Ishikawa (cell line): ENCODE measurements around the gene ROBO2.

ENCODE experiments used
- CEBPB ChIP-seq: IDR thresholded peaks from 2 replicates; pipeline ENCODE4 v1.6.1; 2012
- CREB1 ChIP-seq: IDR thresholded peaks from 2 replicates; pipeline ENCODE4 v1.6.1; 2012; ENCODE audit warnings: low read depth
- EGR1 ChIP-seq: IDR thresholded peaks from 2 replicates; pipeline ENCODE4 v1.6.1; 2012
- EP300 ChIP-seq: IDR thresholded peaks from 2 replicates; pipeline ENCODE4 v1.6.1; 2012; ENCODE audit warnings: borderline replicate concordance
- FOXM1 ChIP-seq: IDR thresholded peaks from 2 replicates; pipeline ENCODE4 v1.6.1; 2012; ENCODE audit warnings: low read depth, borderline replicate concordance
- MAX ChIP-seq: IDR thresholded peaks from 2 replicates; pipeline ENCODE4 v1.6.1; 2012
- NFIC ChIP-seq: IDR thresholded peaks from 2 replicates; pipeline ENCODE4 v1.6.1; 2012
- RAD21 ChIP-seq: IDR thresholded peaks from 2 replicates; pipeline ENCODE4 v1.6.1; 2012; ENCODE audit warnings: low read depth
- REST ChIP-seq: IDR thresholded peaks from 2 replicates; pipeline ENCODE4 v1.6.1; 2012; ENCODE audit warnings: low read depth, mild to moderate bottlenecking
- TAF1 ChIP-seq: IDR thresholded peaks from 2 replicates; pipeline ENCODE4 v1.6.1; 2012; ENCODE audit warnings: low read depth, mild to moderate bottlenecking
- TCF12 ChIP-seq: IDR thresholded peaks from 2 replicates; pipeline ENCODE4 v1.6.1; 2012; ENCODE audit warnings: low read depth
- TEAD4 ChIP-seq: IDR thresholded peaks from 2 replicates; pipeline ENCODE4 v1.6.1; 2012
- USF1 ChIP-seq: IDR thresholded peaks from 2 replicates; pipeline ENCODE4 v1.6.1; 2012
- YY1 ChIP-seq: IDR thresholded peaks from 2 replicates; pipeline ENCODE4 v1.6.1; 2012; ENCODE audit warnings: low read depth
- ZBTB7A ChIP-seq: IDR thresholded peaks from 2 replicates; pipeline ENCODE4 v1.6.1; 2012; ENCODE audit warnings: low read depth

Gene ROBO2

GRCh38 chr3:77693147-77693546 lies 653.2 kb downstream of the ROBO2 start:
- TF ChIP-seq USF1 (no peak), EGR1 (no peak), CREB1 (no peak), REST (no peak), NFIC (no peak), CEBPB (no peak), TEAD4 (no peak), TAF1 (no peak), RAD21 (no peak), TCF12 (no peak), MAX (no peak), YY1 (no peak), FOXM1 (no peak), EP300 (no peak), ZBTB7A (no peak)

GRCh38 chr3:77699125-77699691 lies 659.3 kb downstream of the ROBO2 start:
- TF ChIP-seq TCF12 (no peak), YY1 (no peak), TEAD4 (no peak), MAX (no peak), TAF1 (no peak), USF1 (no peak), ZBTB7A (no peak), EGR1 (no peak), CEBPB (no peak), EP300 (no peak), RAD21 (no peak), CREB1 (no peak), NFIC (no peak), REST (no peak), FOXM1 (no peak)
